ENCODE results near the gene USP31. TPM values are rescaled to one million over a fixed set of nuclear protein-coding genes. Genes with fewer than 3 reads are reported as not detected.
A peak's percentile ranks its signal among the peaks of the same experiment; 100 is the strongest.

USP31 gene
- total and polyA plus RNA-seq, 2 of the 13 experiments (the other 11 are each of a cell fraction or from before 2014, with no cell fraction given): 22.5 to 23.3 TPM

- TF ChIP-seq PLSCR1 (CRISPR knock-in tag; IDR thresholded peaks at IDR 0.05; ENCODE audit: borderline replicate concordance): no peak
- TF ChIP-seq ZNF629 (CRISPR knock-in tag; conservative IDR thresholded peaks at IDR 0.05): no peak
- TF ChIP-seq ZNF687 (CRISPR knock-in tag; IDR thresholded peaks at IDR 0.05): peak; percentile 68
- TF ChIP-seq MATR3 (CRISPR knock-in tag; IDR thresholded peaks at IDR 0.05): 0 out of 2 replicates have a peak, but pooled peaks have one; percentile 55
- no peak for TF ChIP-seq PRPF4 (IDR thresholded peaks at IDR 0.05; ENCODE audit: low read depth, low read length, poor library complexity, severe bottlenecking)
- no peak for TF ChIP-seq SOX13 (IDR thresholded peaks at IDR 0.05)
- peak in 1 of 2 experiments; percentile 30; a peak in 1 of 4 replicates for TF ChIP-seq SOX13 (CRISPR knock-in tag; conservative IDR thresholded peaks at IDR 0.05 in 1 of 2, IDR thresholded peaks at IDR 0.05 in 1 of 2)
- peak; percentile 62 for TF ChIP-seq HNRNPLL (IDR thresholded peaks at IDR 0.05; ENCODE audit: low read depth, low read length, poor library complexity, severe bottlenecking)
- no peak for TF ChIP-seq TRAFD1 (CRISPR knock-in tag; IDR thresholded peaks at IDR 0.05; ENCODE audit: borderline replicate concordance)
- TF ChIP-seq NCOR1 (IDR thresholded peaks at IDR 0.05; ENCODE audit: borderline replicate concordance, low read length): no peak
- no peak for TF ChIP-seq SKI (IDR thresholded peaks at IDR 0.05; ENCODE audit: partially characterized antibody)
- TF ChIP-seq TGIF2 (CRISPR knock-in tag; IDR thresholded peaks at IDR 0.05): no peak
- peak; percentile 47; the same call in 1 of the 2 replicates for TF ChIP-seq SAP130 (CRISPR knock-in tag; IDR thresholded peaks at IDR 0.05; ENCODE audit: low read depth)
- TF ChIP-seq TFAP4 (IDR thresholded peaks at IDR 0.05; ENCODE audit: borderline replicate concordance, low read depth): no peak
- 0 out of 2 replicates have a peak, but pooled peaks have one; percentile 58 for TF ChIP-seq KLF11 (CRISPR knock-in tag; IDR thresholded peaks at IDR 0.05)
- TF ChIP-seq RFXANK (CRISPR knock-in tag; IDR thresholded peaks at IDR 0.05): 0 out of 2 replicates have a peak, but pooled peaks have one; percentile 60
- no peak for TF ChIP-seq POLR2AphosphoS5 (IDR thresholded peaks at IDR 0.05; ENCODE audit: low read depth, low read length)
- no peak for TF ChIP-seq ZBTB2 (CRISPR knock-in tag; IDR thresholded peaks at IDR 0.05; ENCODE audit: low read depth)
- no peak for TF ChIP-seq DPF2 (CRISPR knock-in tag; IDR thresholded peaks at IDR 0.05; ENCODE audit: borderline replicate concordance, low read depth)
- no peak for TF ChIP-seq TBX2 (CRISPR knock-in tag; IDR thresholded peaks at IDR 0.05; ENCODE audit: borderline replicate concordance)
- TF ChIP-seq XRCC5 (optimal IDR thresholded peaks at IDR 0.05; ENCODE audit: low read length): peak; percentile 99
- TF ChIP-seq HIVEP1 (CRISPR knock-in tag; IDR thresholded peaks at IDR 0.05): no peak
These were observed 33.0 kb upstream of the USP31 start (continued) for GRCh38 chr16:23182206-23182678.

Data from HepG2 (cell line).